Stimulated activated CD8-positive, alpha-beta memory T cell treated with anti-CD3 and anti-CD28 coated beads, Interleukin-12 subunit alpha, Interleukin-12 subunit beta, amount 100 ng/mL, for 24 hours (primary cell): ENCODE results near the gene TLCD3B.

Source experiments
- DNase-seq: peaks from one replicate; pipeline ENCODE4 v3.0.0-alpha.2; 2020; ENCODE audit errors: extremely low read depth

TLCD3B gene

GRCh38 chr16:29988346-29989075, 42.6 kb downstream of the TLCD3B start:
- no peak for DNase-seq

GRCh38 chr16:29987371-29988085, 43.5 kb downstream of the TLCD3B start:
- no peak for DNase-seq

GRCh38 chr16:29986931-29987330, 44.1 kb downstream of the TLCD3B start:
- DNase-seq: no peak

GRCh38 chr16:29986231-29986630, 44.8 kb downstream of the TLCD3B start:
- DNase-seq: no peak

- no peak for DNase-seq
These were observed 45.7 kb downstream of the TLCD3B start for GRCh38 chr16:29985271-29985811.

GRCh38 chr16:29984764-29985147, 46.3 kb downstream of the TLCD3B start:
- no peak for DNase-seq

GRCh38 chr16:29984137-29984763, 46.8 kb downstream of the TLCD3B start:
- DNase-seq: no peak

- no peak for DNase-seq
These were observed 47.5 kb downstream of the TLCD3B start for GRCh38 chr16:29983420-29984136.

- no peak for DNase-seq
These were observed 48.3 kb downstream of the TLCD3B start for GRCh38 chr16:29982560-29983419.

GRCh38 chr16:29978564-29979270, 52.4 kb downstream of the TLCD3B start:
- no peak for DNase-seq

GRCh38 chr16:29978081-29978480, 53.0 kb downstream of the TLCD3B start:
- no peak for DNase-seq

GRCh38 chr16:29977063-29977825, 53.8 kb downstream of the TLCD3B start:
- no peak for DNase-seq

- DNase-seq: no peak
These were observed 55.1 kb downstream of the TLCD3B start for GRCh38 chr16:29975811-29976511.

GRCh38 chr16:29975134-29975538, 55.9 kb downstream of the TLCD3B start:
- no peak for DNase-seq
